ENCODE data around the gene PRXL2C.

DNA sequence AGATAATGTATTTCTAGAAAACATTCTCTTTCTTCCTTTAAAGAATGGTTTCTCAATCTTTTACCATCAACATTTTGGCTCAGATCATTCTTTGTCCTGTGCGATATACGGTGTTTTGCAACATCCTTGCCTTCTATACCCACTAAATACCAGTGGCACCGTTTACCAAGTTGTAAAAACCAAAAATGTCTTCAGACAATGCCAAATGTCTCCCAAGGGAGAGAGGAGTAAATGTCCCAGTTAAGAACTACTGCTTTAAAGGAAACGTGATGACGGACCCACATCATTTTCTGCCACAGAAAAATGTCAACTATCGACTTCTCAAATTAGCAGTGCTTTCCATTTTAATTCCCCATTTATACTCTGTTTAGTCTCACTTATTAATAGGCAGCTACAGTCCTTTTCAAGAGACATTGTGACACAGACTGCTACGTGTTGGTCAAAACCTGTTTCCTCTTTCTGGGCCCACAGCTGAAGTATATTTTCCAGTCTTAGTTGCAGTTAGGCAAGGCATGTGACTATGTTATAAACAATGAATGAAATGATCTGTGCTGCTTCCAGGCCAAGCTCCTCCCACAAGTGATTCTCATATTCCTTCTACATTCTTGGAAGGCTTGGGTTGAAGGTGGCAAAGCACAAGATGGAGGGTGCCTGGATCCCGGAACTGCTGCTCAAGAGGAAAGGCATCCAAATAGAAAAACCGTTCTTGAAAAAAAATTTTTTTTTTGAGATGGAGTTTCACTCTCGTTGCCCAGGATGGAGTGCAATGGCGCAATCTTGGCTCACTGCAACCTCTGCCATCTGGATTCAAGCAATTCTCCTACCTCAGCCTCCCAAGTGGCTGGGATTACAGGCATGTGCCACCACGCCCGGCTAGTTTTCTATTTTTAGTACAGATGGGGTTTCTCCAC, 8.8 kb downstream of the PRXL2C start:
- TF ChIP-seq, protein P1, sequence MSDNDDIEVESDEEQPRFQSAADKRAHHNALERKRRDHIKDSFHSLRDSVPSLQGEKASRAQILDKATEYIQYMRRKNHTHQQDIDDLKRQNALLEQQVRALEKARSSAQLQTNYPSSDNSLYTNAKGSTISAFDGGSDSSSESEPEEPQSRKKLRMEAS (IDR thresholded peaks at IDR 0.05; ENCODE audit: low read depth, low read length), result peak; percentile 67; the same call in 1 of the 2 replicates
- TF ChIP-seq POLR2A (IDR thresholded peaks at IDR 0.05; ENCODE audit: extremely low read depth, insufficient read length), result no peak
- TF ChIP-seq, protein P2, sequence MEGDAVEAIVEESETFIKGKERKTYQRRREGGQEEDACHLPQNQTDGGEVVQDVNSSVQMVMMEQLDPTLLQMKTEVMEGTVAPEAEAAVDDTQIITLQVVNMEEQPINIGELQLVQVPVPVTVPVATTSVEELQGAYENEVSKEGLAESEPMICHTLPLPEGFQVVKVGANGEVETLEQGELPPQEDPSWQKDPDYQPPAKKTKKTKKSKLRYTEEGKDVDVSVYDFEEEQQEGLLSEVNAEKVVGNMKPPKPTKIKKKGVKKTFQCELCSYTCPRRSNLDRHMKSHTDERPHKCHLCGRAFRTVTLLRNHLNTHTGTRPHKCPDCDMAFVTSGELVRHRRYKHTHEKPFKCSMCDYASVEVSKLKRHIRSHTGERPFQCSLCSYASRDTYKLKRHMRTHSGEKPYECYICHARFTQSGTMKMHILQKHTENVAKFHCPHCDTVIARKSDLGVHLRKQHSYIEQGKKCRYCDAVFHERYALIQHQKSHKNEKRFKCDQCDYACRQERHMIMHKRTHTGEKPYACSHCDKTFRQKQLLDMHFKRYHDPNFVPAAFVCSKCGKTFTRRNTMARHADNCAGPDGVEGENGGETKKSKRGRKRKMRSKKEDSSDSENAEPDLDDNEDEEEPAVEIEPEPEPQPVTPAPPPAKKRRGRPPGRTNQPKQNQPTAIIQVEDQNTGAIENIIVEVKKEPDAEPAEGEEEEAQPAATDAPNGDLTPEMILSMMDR (IDR thresholded peaks at IDR 0.05; ENCODE audit: low read depth, low read length), result no peak
- TF ChIP-seq MYC (IDR thresholded peaks at IDR 0.05; ENCODE audit: low read depth, low read length), result no peak

Data from NB4 (cell line).